IMR-90 (cell line): ENCODE data around the gene CAPN9. TPM values are rescaled to one million over a fixed set of nuclear protein-coding genes. Genes with fewer than 3 reads are reported as not detected.

Experiments used
- ATAC-seq: fragments of 200-7000 bp; cut with Tn5 transposase; 2 replicates; pipeline ENCODE4 v1.9.1; 2020; ENCODE audit warnings: low read depth, mild to moderate bottlenecking, moderate library complexity
- BruUV-seq: library from RNA; stranded (reverse); fragments of 400-500 nt; replicated peaks from 2 replicates; lab custom pipeline; 2021; lab: Mats Ljungman, UMichigan
- CTCF ChIA-PET: fragments of 300-600 bp; formaldehyde crosslinking; extraction: SDS; loops from one replicate; lab custom pipeline; 2021; ENCODE audit warnings: antibody characterized with exemption; lab: Yijun Ruan, JAX
- POLR2A ChIA-PET: fragments of 300-600 bp; sonication (Branson Sonifier 250); formaldehyde crosslinking; loops from one replicate; lab custom pipeline; 2022; ENCODE audit warnings: antibody characterized with exemption; ENCODE audit not compliant: unreplicated experiment; lab: Charles Lee
- DNase-seq: peaks from one replicate; pipeline ENCODE4 v3.0.0; 2013
- H2AFZ ChIP-seq: replicated peaks from 2 replicates; pipeline ENCODE3; 2013; ENCODE audit warnings: low read length, mild to moderate bottlenecking; ENCODE audit not compliant: poor library complexity
- H2AK5ac ChIP-seq: 2 replicates; pipeline ENCODE4 v1.6.1; 2013; ENCODE audit warnings: low read depth, low read length, inconsistent platforms
- H2AK9ac ChIP-seq: replicated peaks from 2 replicates; pipeline ENCODE3; 2013; ENCODE audit warnings: mild to moderate bottlenecking, low read depth, low read length, moderate library complexity; ENCODE audit not compliant: poor library complexity
- H2BK120ac ChIP-seq: 2 replicates; pipeline ENCODE4 v1.6.1; 2013; ENCODE audit warnings: low read depth, low read length, inconsistent platforms
- H2BK15ac ChIP-seq: 3 replicates; pipeline ENCODE4 v1.6.1; 2013; ENCODE audit warnings: low read depth, low read length, inconsistent platforms
- H2BK20ac ChIP-seq: 2 replicates; pipeline ENCODE4 v1.6.1; 2013; ENCODE audit warnings: low read depth, mild to moderate bottlenecking, inconsistent platforms, low read length, moderate library complexity
- H2BK5ac ChIP-seq: 2 replicates; pipeline ENCODE4 v1.6.1; 2013; ENCODE audit warnings: mild to moderate bottlenecking, low read depth, low read length, inconsistent platforms; ENCODE audit not compliant: poor library complexity, severe bottlenecking
- H3K14ac ChIP-seq: replicated peaks from 2 replicates; pipeline ENCODE4 v1.6.1; 2013; ENCODE audit warnings: low read depth, low read length, inconsistent platforms
- H3K18ac ChIP-seq: 2 replicates; pipeline ENCODE4 v1.6.1; 2013; ENCODE audit warnings: low read depth, low read length, control low read depth
- H3K23ac ChIP-seq: 2 replicates; pipeline ENCODE4 v1.6.1; 2013; ENCODE audit warnings: low read depth, low read length, inconsistent platforms
- H3K27ac ChIP-seq: 2 replicates; pipeline ENCODE4 v1.5.1; 2013; ENCODE audit warnings: mild to moderate bottlenecking, control low read depth, low read length; ENCODE audit not compliant: insufficient read depth
- H3K27me3 ChIP-seq: 2 replicates; pipeline ENCODE4 v1.6.1; 2013; ENCODE audit warnings: low read length; ENCODE audit not compliant: control insufficient read depth, insufficient read depth
- H3K36me3 ChIP-seq: 2 replicates; pipeline ENCODE4 v1.6.1; 2013; ENCODE audit warnings: low read length, mixed read lengths; ENCODE audit not compliant: control insufficient read depth, insufficient read depth
- H3K4ac ChIP-seq: 2 replicates; pipeline ENCODE4 v1.6.1; 2013; ENCODE audit warnings: low read depth, low read length, inconsistent platforms
- H3K4me1 ChIP-seq: 2 replicates; pipeline ENCODE4 v1.6.1; 2013; ENCODE audit warnings: low read length, mixed read lengths; ENCODE audit not compliant: control insufficient read depth, insufficient read depth
- H3K4me2 ChIP-seq: 2 replicates; pipeline ENCODE4 v1.6.1; 2013; ENCODE audit warnings: low read depth, mild to moderate bottlenecking, control low read depth, low read length, moderate library complexity
- H3K4me3 ChIP-seq: 2 replicates; pipeline ENCODE4 v1.5.1; 2013; ENCODE audit warnings: low read depth, mild to moderate bottlenecking, control low read depth, low read length, moderate library complexity; ENCODE audit not compliant: insufficient read depth
- H3K56ac ChIP-seq: 2 replicates; pipeline ENCODE4 v1.6.1; 2013; ENCODE audit warnings: low read length, inconsistent platforms; ENCODE audit not compliant: insufficient read depth; ENCODE audit errors: extremely low read depth
- H3K79me1 ChIP-seq, 2 experiments: 2 replicates each; pipeline ENCODE4 v1.6.1; 2013; ENCODE audit warnings: low read length in 2 of 2, inconsistent platforms in 1 of 2, low read depth in 1 of 2
- H3K9ac ChIP-seq: 2 replicates; pipeline ENCODE4 v1.6.1; 2013; ENCODE audit warnings: low read depth, low read length, control low read depth
- H3K9me1 ChIP-seq: 2 replicates; pipeline ENCODE4 v1.6.1; 2013; ENCODE audit warnings: low read length, inconsistent platforms; ENCODE audit not compliant: insufficient read depth
- H3K9me3 ChIP-seq: 2 replicates; pipeline ENCODE4 v1.6.1; 2013; ENCODE audit warnings: low read length; ENCODE audit not compliant: control insufficient read depth, insufficient read depth
- H4K20me1 ChIP-seq: 2 replicates; pipeline ENCODE4 v1.6.1; 2013; ENCODE audit warnings: low read length, inconsistent platforms; ENCODE audit not compliant: insufficient read depth
- H4K5ac ChIP-seq: 2 replicates; pipeline ENCODE4 v1.6.1; 2013; ENCODE audit warnings: mild to moderate bottlenecking, low read depth, low read length, control low read depth
- H4K8ac ChIP-seq, 2 experiments: 2 replicates each; pipeline ENCODE4 v1.6.1; 2013; ENCODE audit warnings: low read depth in 2 of 2, low read length in 2 of 2, control low read depth in 1 of 2, inconsistent platforms in 1 of 2
- H4K91ac ChIP-seq: 2 replicates; pipeline ENCODE4 v1.6.1; 2013; ENCODE audit warnings: low read depth, low read length, inconsistent platforms; ENCODE audit not compliant: insufficient read depth
- BHLHE40 ChIP-seq: fragments of 150-350 bp; IDR thresholded peaks from 2 replicates; pipeline ENCODE4 v1.6.1; 2016; ENCODE audit warnings: mild to moderate bottlenecking, low read depth, low read length
- CEBPB ChIP-seq: IDR thresholded peaks from 2 replicates; pipeline ENCODE4 v1.6.1; 2012; ENCODE audit warnings: low read depth, low read length, improper control_type of control experiment
- CHD1 ChIP-seq: IDR thresholded peaks from 2 replicates; pipeline ENCODE4 v1.6.1; 2012; ENCODE audit warnings: low read depth, low read length, improper control_type of control experiment
- FOS ChIP-seq: fragments of 150-350 bp; IDR thresholded peaks from 2 replicates; pipeline ENCODE4 v1.6.1; 2016; ENCODE audit warnings: low read depth, low read length
- MAFK ChIP-seq: IDR thresholded peaks from 2 replicates; pipeline ENCODE4 v1.6.1; 2012; ENCODE audit warnings: low read depth, low read length, improper control_type of control experiment
- NFE2L2 ChIP-seq: fragments of 150-350 bp; IDR thresholded peaks from 2 replicates; pipeline ENCODE4 v1.6.1; 2016; ENCODE audit warnings: low read depth, mild to moderate bottlenecking, low read length
- POLR2A ChIP-seq: IDR thresholded peaks from 2 replicates; pipeline ENCODE4 v1.6.1; 2012; ENCODE audit warnings: mild to moderate bottlenecking, low read depth, low read length
- RAD21 ChIP-seq: IDR thresholded peaks from 2 replicates; pipeline ENCODE4 v1.6.1; 2012; ENCODE audit warnings: low read length, improper control_type of control experiment
- SMC3 ChIP-seq: fragments of 150-350 bp; IDR thresholded peaks from 2 replicates; pipeline ENCODE4 v1.6.1; 2016; ENCODE audit warnings: low read depth, mild to moderate bottlenecking, antibody characterized with exemption, low read length, moderate library complexity
- WGBS, 2 experiments: methylation state at CpG; one replicate each; pipeline versions ENCODE4 v1.1.5 to v1.1.7; 2013; ENCODE audit warnings: missing lambda C conversion rate in 2 of 2; ENCODE audit not compliant: insufficient read length in 1 of 2; ENCODE audit errors: extremely low coverage in 2 of 2; 5-methylcytosine and 5-hydroxymethylcytosine counted together
- dilution Hi-C: fragments of 300-500 bp; cut with HindIII; formaldehyde crosslinking; loops from one replicate; pipeline ENCODE4 v1.14.3; 2018; ENCODE audit warnings: low sequenced_read_pairs; ENCODE audit not compliant: unreplicated experiment
- in situ Hi-C: fragments of 300-500 bp; cut with MboI; formaldehyde crosslinking; loops from 3 replicates; pipeline ENCODE4 v1.14.3; 2019; ENCODE audit warnings: low sequenced_read_pairs, inconsistent platforms, mixed read lengths
- intact Hi-C: fragments of 100-400 bp; cut with micrococcal nuclease; formaldehyde crosslinking; loops from 2 replicates; pipeline ENCODE4 v1.10.0; 2022
- polyA plus RNA-seq, 3 experiments: library from polyadenylated mRNA; depleted of rRNA; stranded (reverse); fragments of >200 nt; gene quantifications; 2 replicates each; pipeline ENCODE4 v1.2.3, GENCODE V29; 2012; ENCODE audit warnings: low replicate concordance in 1 of 3
- total RNA-seq: library from RNA; depleted of rRNA; stranded (reverse); fragments of >200 nt; gene quantifications from 2 replicates; pipeline ENCODE4 v1.2.3, GENCODE V29; 2012
- TF ChIP-seq, protein P1 (sequence below): fragments of 150-350 bp; IDR thresholded peaks from 2 replicates; pipeline ENCODE4 v1.6.1; 2017; ENCODE audit warnings: mild to moderate bottlenecking, antibody characterized with exemption, low read length, low read depth

The CAPN9 gene
- total and polyA plus RNA-seq, 2 of the 4 experiments (the other 2 are of a cell fraction) = not detected

DNA sequence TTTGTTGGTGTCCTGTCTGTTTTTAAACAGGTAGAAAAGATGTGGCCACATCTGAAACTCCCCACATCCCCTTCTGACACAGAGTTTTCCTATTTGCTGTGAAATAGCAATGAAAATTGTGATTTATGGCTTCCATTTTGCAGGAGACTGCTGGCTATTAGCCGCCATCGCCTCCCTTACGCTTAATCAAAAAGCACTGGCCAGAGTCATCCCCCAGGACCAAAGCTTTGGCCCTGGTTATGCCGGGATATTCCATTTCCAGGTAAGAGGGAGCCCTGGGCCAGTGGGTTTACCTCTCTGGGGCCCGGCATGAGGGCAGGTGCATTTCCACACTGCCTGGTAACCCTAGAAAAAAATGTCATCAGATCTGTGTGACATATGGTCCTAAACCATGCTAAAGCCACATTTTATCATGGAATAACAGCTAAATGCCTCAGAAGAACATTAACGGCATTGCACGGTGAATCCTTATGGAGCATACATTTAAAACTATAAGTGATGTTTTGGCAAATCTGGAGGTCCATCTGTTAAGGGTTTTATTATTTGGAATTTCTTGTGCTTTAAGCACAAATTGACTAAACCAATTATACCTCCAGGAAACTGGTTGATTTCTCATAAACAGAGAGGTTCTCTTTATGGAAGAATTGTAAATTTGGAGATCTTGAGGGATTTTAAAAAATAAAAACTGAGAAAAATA lies 12.3 kb downstream of the CAPN9 start:
- DNase-seq (no peak), ATAC-seq (no peak)
- Histone ChIP-seq H3K4ac (no peak overlapping the region), H3K4me3 (no peak overlapping the region), H3K79me1 (no peaks in the 10 kb centered on the region), H2AK9ac (no peak overlapping the region), H3K4me1 (no peaks in the 10 kb centered on the region; the same call in 1 of the 2 replicates), H4K91ac (no peak overlapping the region), H2BK120ac (no peak overlapping the region), H3K27ac (no peak overlapping the region), H2AFZ (no peak overlapping the region), H3K23ac (no peak overlapping the region), H3K14ac (no peak overlapping the region), H2BK20ac (no peak overlapping the region), H3K9ac (no peak overlapping the region), H3K27me3 (peaks cover 20% of the 10 kb centered on the region), H2AK5ac (no peak overlapping the region), H3K4me2 (no peak overlapping the region), H3K18ac (no peak overlapping the region), H2BK15ac (no peak overlapping the region), H2BK5ac (no peak overlapping the region), H3K56ac (no peak overlapping the region), H4K8ac (no peak overlapping the region), H4K20me1 (no peaks in the 10 kb centered on the region), H3K36me3 (no peaks in the 10 kb centered on the region), H3K9me3 (no peaks in the 10 kb centered on the region), H4K5ac (no peak overlapping the region), H3K9me1 (peaks cover 3% of the 10 kb centered on the region)
- 67% methylated on average over 3 of the region's 7 CpGs; no CpG with 5 or more reads in 1 of the 2 experiments for WGBS, 2 experiments
- in situ Hi-C loops (no loop called here), intact Hi-C loops (no loop called here), dilution Hi-C loops (no loop called here)
- no TSS peak for BruUV-seq
- ChIA-PET POLR2A (no interaction called here), CTCF (no interaction called here)
- TF ChIP-seq RAD21 (no peak), SMC3 (no peak), MAFK (no peak), NFE2L2 (no peak), CHD1 (no peak), POLR2A (no peak), FOS (no peak), CEBPB (no peak), BHLHE40 (no peak)
- TF ChIP-seq, protein P1, sequence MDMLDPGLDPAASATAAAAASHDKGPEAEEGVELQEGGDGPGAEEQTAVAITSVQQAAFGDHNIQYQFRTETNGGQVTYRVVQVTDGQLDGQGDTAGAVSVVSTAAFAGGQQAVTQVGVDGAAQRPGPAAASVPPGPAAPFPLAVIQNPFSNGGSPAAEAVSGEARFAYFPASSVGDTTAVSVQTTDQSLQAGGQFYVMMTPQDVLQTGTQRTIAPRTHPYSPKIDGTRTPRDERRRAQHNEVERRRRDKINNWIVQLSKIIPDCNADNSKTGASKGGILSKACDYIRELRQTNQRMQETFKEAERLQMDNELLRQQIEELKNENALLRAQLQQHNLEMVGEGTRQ = no peak
